ENCODE results near the gene SBF2. TPM values are rescaled to one million over a fixed set of nuclear protein-coding genes. Genes with fewer than 3 reads are reported as not detected.

The SBF2 gene
- total and polyA plus RNA-seq, 2 of the 13 experiments (the other 11 are each of a cell fraction or from before 2014, with no cell fraction given), result 24.0 to 45.8 TPM

- no peak for TF ChIP-seq ZNF546 (CRISPR knock-in tag; conservative IDR thresholded peaks at IDR 0.05)
Measured at GRCh38 chr11:10329935-10330334, 35.9 kb upstream of the SBF2 start (continued).

GRCh38 chr11:10329356-10329755 lies 35.3 kb upstream of the SBF2 start:
- H3K36me3 ChIP-seq (replicated peaks in 1 of 2; ENCODE audit: control insufficient read depth in 1 of 2, insufficient read depth in 2 of 2, low read length in 2 of 2), result no peaks in the 10 kb centered on the region
- no peaks in the 10 kb centered on the region for H3K9me3 ChIP-seq (ENCODE audit: low read length)
- peaks cover 50% of the 10 kb centered on the region for H3K4me1 ChIP-seq (ENCODE audit: insufficient read depth, low read length)
- H3K9ac ChIP-seq (ENCODE audit: insufficient read depth, low read depth, low read length), result no peak overlapping the region
- no TSS peak for BruUV-seq (replicated peaks)
- no peak overlapping the region for H2AFZ ChIP-seq (ENCODE audit: low read length)
- FAIRE-seq, result no peak
- no peaks in the 10 kb centered on the region for H3K79me2 ChIP-seq (ENCODE audit: insufficient read depth, low read length)
- 100% methylated on average over 2 of the region's 2 CpGs for WGBS (ENCODE audit: low lambda C conversion rate)
- no peaks in the 10 kb centered on the region; a peak in 1 of 5 replicates for H3K27me3 ChIP-seq (ENCODE audit: control insufficient read depth in 1 of 2, insufficient read depth in 2 of 2, low read length in 2 of 2)
- H4K20me1 ChIP-seq (ENCODE audit: insufficient read depth, low read length), result no peaks in the 10 kb centered on the region
- POLR2A ChIA-PET, result interaction anchor here (1.7 to 6.7 kb wide), 2 partner anchors 25 to 570 kb away, joined by 3 to 118 read pairs; partner anchors contain the start of gene ADM
- no peak overlapping the region for H3K4me2 ChIP-seq (ENCODE audit: low read depth, low read length)
- no peak for ATAC-seq
- in situ Hi-C loops (cut with HindIII; ENCODE audit: extremely low pct_ligation_motif_present, low pct_unique_long_range_greater_than_20kb) (loop anchor here (10.0 kb wide), 2 partner anchors 475 to 565 kb away; no protein-coding TSS in a partner anchor), intact Hi-C loops (cut with micrococcal nuclease; ENCODE audit: unreplicated experiment) (no loop called here)
- no peak for DNase-seq (ENCODE audit: low spot score)
- no peak overlapping the region for H3K4me3 ChIP-seq (replicated peaks in 1 of 3; ENCODE audit: insufficient read depth in 1 of 3, low read depth in 2 of 3, low read length in 3 of 3)
- no peak overlapping the region for H3K27ac ChIP-seq (ENCODE audit: extremely low read length, insufficient read depth, low read length)
- CTCF ChIA-PET (ENCODE audit: low intra/inter-chr PET ratio, low total read pairs), result no interaction called here
- TF ChIP-seq ZKSCAN5 (CRISPR knock-in tag; IDR thresholded peaks at IDR 0.05) (no peak), ARID4A (CRISPR knock-in tag; IDR thresholded peaks at IDR 0.05; ENCODE audit: borderline replicate concordance) (no peak), ZNF614 (CRISPR knock-in tag; IDR thresholded peaks at IDR 0.05; ENCODE audit: borderline replicate concordance) (no peak), ZMYM4 (CRISPR knock-in tag; IDR thresholded peaks at IDR 0.05) (no peak), ATM (IDR thresholded peaks at IDR 0.05; ENCODE audit: borderline replicate concordance) (no peak), ZNF225 (CRISPR knock-in tag; IDR thresholded peaks at IDR 0.05) (no peak)
